ENCODE data around the gene EPHA6.

Gene EPHA6

GRCh38 chr3:96813820-96814650 lies at the start of gene EPHA6:
Gene EPHA6, plus strand, starts transcription at chr3:96814594.
- DNase-seq (ENCODE audit: low read depth) = no peak

- DNase-seq (ENCODE audit: low read depth) = no peak
Measured at GRCh38 chr3:96776818-96777217, 37.6 kb upstream of the EPHA6 start.

- DNase-seq (ENCODE audit: low read depth) = no peak
Measured at GRCh38 chr3:96779810-96780209, 34.6 kb upstream of the EPHA6 start.

DNA sequence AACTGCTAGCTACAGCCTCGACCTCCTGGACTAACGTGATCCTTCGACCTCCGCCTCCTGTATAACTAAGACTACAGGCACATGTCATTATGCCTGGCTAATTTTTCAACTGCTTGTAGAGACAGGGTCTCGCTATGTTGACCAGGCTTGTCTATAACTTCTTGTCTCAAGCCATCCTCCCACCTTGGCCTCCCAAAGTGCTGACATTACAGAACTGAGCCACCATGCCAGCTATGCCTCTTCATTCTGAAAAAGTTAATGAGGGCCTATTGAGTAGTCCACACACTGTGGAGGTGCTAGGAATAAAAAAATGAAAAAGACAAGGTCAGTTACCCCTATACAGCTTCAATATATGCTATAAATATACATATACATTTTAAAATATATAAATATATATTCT lies 18.3 kb upstream of the EPHA6 start:
- DNase-seq (ENCODE audit: low read depth) = no peak

GRCh38 chr3:96803870-96804269 lies 10.5 kb upstream of the EPHA6 start:
- no peak for DNase-seq (ENCODE audit: low read depth)

GRCh38 chr3:96806341-96806740 lies 8.1 kb upstream of the EPHA6 start:
- no peak for DNase-seq (ENCODE audit: low read depth)

DNA sequence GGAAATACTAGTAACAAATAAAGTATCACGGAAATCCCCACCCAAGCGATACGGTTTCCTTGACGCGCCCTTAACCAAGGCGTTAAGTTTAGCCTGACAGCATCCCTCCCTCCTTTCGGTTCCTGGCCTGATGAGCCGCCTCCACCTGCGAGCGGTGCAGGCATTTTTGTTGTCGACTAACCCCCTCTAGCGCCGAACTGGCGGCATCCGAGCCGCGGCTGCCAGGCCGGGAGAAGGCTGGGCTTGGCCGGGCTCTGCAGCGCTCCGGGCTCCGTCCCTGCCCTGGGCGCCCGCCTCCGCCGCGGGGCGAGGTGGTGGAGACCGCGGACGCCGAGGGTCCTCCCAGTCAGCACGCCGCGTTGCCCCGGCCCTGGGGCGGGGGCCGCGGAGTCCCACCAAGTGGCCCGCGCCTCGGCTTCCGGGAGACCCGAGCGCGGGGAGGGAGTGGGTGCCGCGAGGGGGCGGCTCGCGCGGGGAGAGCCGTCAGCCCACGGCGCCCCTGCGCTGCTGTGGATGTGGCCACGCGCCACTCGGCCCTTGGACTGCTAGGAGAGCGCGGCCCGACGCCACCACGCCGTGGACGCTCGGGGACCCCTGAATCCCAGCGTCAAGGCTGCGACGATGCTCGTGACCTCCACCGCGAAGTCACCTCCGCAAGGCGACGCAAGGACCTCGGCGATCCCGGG lies 1.1 kb upstream of the EPHA6 start:
- DNase-seq (ENCODE audit: low read depth) = peak; percentile 22

GRCh38 chr3:96814651-96815567 lies 515 bp downstream of the EPHA6 start:
- no peak for DNase-seq (ENCODE audit: low read depth)

DNA sequence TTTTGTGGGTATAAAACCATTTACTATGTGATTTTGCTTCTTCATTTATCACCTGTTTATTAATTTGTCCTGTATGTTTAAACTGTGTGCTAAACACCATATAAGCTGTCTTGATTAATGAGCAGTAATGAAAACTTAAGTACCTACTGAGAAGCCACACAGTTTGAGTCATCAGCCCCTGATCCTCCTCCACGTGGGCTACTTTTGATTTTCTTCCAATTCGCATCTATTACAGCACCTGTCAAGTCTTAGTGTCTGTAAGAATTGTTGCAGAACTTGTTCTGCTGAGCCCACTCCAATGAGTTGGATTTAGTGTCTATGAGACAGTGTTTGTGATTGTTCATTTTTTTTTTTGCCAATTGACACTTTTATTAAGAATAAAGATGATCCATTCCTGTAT lies 16.8 kb downstream of the EPHA6 start:
- DNase-seq (ENCODE audit: low read depth) = no peak

DNA sequence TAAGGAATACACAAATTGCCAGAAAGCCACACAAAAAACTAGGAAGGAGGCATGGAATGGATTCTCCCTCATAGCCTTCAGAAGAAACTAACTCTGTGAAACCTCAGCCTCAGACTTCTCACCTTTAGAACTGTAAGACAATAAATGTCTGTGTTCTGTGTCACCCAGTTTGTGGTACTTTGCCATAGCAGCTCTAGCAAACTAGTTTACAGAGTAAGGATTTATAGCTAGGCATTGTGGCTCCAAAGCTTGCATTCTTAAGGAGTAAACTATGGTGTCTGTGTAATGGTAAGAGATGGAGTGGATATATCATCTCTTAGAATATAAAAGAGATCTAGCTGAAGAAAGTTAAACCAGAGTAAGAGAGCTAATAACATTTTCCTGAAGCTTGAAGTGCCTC lies 18.9 kb downstream of the EPHA6 start:
- no peak for DNase-seq (ENCODE audit: low read depth)

GRCh38 chr3:96836153-96836915 lies 21.9 kb downstream of the EPHA6 start:
- DNase-seq (ENCODE audit: low read depth) = no peak

DNA sequence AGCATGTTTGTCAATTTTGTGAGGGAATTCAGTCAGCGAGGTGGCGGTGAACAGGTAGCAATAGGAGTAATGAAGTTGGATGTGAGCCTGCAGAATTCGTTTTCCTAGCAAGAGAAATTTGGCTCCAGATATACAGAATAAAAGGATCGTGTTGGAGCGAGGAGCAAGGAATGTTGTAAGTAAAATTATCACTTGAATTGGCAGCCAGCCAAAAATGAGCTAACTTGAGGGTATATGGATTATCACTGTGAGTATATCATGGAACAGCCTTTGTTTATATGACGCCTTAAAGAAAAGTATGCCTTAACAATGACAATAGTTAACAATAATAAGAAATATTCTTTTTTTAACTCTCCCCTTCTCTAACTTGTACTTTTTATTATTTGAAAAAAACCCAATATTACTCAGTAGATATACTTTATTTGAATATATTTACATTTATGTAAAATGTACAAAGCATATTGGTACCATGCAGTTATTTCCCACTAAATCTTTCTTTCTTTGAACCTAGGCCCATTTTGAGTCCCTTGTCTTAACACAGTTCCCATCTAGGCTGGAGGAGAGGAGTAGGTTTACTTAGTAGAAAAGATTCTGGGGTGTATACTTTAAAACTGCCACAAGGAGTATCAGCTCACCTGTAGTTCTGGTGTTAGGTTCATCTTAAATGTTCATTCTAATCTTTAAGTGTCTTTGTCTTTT lies 29.3 kb downstream of the EPHA6 start:
- DNase-seq (ENCODE audit: low read depth) = no peak

DNA sequence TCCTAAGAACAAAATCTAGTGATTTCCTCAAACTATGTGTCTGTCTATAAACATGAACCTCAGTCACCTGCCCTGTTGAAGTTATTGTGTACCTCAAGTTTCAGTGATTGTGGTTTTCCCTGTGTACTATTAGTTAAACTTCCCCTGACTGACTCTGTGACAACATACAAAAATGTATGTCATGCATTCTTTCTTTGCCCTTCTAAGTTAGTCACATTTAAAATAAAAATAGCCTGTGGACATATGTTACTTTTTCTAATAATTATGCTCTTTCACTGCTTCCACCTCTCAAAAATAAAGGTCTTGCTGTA lies 29.8 kb downstream of the EPHA6 start:
- DNase-seq (ENCODE audit: low read depth) = no peak

- no peak for DNase-seq (ENCODE audit: low read depth)
Measured at GRCh38 chr3:96852849-96853248, 38.5 kb downstream of the EPHA6 start.

DNA sequence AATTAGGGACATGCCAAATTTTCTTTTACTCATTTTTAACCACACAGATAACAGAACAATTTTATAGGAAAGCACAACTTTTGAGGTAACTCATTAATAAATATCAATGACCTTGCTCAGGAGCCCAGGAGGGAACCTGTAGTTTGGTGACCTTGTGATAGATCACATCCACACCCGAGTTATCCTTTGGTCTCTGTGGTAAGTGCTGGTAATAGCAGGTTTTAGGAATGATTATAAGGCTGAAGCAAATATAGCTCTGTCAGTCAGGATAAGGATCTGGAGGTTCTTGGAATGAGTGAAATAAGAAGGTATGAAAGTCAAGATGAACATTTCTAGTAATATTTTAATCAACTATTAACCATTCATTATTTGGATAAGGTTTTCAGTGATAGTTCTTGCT lies 46.5 kb downstream of the EPHA6 start:
- no peak for DNase-seq (ENCODE audit: low read depth)

- peak; percentile 18 for DNase-seq (ENCODE audit: low read depth)
Measured at GRCh38 chr3:96863129-96863740, 48.8 kb downstream of the EPHA6 start.

DNA sequence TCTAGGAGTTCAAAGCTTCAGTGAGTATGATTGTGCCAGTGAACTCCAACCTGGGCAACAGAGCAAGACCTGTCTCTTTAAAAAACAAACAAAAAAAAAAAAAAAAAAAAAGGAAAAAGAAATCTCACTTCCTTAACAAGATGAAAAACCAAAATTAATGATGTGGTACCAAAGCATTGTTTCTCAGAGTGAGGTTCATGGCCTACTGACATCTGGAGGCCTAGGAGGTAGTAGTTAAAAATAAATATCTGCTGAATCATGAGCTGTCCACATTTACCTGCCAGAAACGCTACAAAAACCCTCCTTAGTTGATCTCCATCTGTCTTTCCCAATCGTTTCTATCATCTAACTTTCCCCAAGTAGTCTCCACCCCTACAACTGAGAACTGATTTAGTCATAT lies 51.2 kb downstream of the EPHA6 start:
- no peak for DNase-seq (ENCODE audit: low read depth)

- no peak for DNase-seq (ENCODE audit: low read depth)
Measured at GRCh38 chr3:96869316-96869715, 54.9 kb downstream of the EPHA6 start.

DNA sequence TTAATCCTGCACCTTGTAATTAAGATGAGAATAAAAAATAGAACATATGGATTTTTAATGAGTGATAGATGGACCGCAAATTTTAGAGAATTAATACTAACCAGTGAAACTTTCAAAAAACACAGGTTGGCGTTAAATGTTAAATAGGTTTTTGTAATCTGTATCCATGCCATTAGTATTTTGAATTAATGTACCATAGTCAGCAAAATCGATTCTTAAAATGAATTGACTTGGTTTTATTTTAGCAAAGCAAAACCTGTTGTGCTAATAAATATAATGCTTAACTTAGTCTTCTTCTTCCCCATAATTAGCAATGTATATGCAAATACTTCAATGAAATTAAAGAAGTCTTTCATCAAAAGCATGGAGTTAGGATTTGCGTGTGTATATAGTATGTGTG lies 63.1 kb downstream of the EPHA6 start:
- no peak for DNase-seq (ENCODE audit: low read depth)

DNA sequence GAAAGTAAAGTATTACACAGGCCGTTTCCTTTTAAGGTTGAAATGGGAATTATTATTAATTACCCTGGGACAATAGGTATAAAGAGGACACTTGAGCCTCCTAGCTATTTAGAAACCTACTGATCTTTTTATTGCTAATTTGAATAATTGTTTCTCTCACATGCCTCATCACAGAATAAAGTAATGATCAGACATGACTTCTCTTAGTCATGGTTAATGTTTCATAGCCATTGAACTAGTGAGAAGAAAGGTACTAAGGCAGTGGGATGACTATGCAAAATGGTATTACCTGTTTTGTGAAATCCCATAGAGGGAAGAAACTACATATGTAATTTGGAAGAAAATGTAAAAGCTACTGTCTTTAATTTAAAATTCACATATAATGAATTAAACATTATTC lies 85.6 kb downstream of the EPHA6 start:
- DNase-seq (ENCODE audit: low read depth) = no peak

- DNase-seq (ENCODE audit: low read depth) = no peak
Measured at GRCh38 chr3:96900566-96900965, 86.2 kb downstream of the EPHA6 start.
